ENCODE data around the gene GOLT1B.
A peak's percentile ranks its signal among the peaks of the same experiment; 100 is the strongest.
"Not testable (repeated sequence)": the region's sequence is repeated elsewhere in the genome, so short reads cannot be mapped to it uniquely, and the experiment has no call there.

GOLT1B gene, protein sequence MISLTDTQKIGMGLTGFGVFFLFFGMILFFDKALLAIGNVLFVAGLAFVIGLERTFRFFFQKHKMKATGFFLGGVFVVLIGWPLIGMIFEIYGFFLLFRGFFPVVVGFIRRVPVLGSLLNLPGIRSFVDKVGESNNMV

DNA sequence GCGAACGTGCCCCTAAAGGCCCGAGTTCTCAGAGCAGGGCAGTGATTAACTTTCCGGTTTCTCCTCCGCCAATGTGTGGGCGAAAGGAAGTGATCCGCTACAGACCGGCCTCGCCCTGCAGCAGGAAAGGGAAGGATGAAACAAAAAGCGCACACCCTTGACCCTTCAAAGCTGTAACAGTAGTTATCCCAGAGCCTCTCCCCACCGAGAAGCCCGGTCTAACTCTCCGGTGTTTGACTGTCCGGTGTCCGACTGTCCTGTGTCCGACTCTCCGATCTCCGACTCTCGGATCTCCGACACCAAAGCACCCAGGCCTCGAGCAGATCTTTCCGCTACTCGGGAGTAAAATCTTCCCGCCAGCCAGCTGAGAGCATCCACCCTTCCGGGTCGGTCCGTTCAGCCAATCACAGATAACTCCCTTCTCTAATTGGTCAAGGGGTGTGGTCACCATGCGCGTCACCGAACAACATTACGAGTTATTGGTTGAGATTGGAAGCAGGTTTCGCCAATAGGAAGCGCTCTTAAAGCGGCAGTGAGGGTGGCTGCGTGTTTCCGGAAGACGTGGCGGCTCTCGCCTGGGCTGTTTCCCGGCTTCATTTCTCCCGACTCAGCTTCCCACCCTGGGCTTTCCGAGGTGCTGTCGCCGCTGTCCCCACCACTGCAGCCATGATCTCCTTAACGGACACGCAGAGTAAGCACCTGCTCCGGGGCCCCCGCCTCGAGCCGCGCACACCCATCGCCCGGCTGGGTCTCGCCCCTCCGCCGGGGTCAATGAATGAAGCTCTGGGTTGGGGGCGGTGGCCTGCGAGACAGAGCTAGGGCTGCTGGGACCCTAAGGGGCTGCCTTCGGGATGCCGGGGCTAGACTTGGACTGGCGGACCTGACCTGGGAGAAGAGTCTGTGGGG, at the start of gene GOLT1B, which contains the start of gene RECQL:
Gene GOLT1B, plus strand, starts transcription at position 532 of the 906 bp plus-strand sequence. Its CDS starts 135 bp downstream, at position 667.
Gene RECQL, minus strand, starts transcription at position 378 of the 906 bp plus-strand sequence. CDS start 2,065 bp downstream, outside the sequence.
- FAIRE-seq = peak; percentile 86

DNA sequence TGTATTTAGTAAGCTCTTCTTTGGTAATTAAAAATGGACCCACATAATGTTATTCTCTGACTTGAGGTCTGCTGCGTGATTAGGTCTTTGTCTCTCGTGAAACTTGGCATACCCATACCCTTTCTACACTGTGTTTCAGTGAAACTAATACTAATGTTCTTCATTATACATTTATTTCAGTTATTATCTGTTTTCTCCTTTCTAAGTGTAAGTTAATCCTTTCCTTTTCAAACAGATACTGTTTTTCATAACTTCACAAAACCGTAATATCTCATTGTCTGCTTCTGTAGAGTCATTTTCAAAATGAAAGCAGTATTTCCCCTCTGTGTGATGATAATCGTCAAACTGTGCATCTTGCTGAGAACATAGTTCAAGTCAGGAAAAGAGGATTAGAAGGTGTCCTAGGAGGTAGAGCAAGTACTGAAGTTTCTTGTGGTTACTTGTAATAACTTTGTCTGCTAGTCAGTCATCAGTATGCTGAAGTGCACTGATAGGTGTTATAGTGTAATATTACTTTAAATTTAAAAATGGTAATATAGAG, 48.2 kb upstream of the GOLT1B start:
- DNase-seq (ENCODE audit: insufficient read length, low spot score) = no peak
- FAIRE-seq = no peak

More for the DNA sequence above, at the start of gene GOLT1B, which contains the start of gene RECQL:
- DNase-seq (ENCODE audit: insufficient read length, low spot score) = peak; percentile 91

DNA sequence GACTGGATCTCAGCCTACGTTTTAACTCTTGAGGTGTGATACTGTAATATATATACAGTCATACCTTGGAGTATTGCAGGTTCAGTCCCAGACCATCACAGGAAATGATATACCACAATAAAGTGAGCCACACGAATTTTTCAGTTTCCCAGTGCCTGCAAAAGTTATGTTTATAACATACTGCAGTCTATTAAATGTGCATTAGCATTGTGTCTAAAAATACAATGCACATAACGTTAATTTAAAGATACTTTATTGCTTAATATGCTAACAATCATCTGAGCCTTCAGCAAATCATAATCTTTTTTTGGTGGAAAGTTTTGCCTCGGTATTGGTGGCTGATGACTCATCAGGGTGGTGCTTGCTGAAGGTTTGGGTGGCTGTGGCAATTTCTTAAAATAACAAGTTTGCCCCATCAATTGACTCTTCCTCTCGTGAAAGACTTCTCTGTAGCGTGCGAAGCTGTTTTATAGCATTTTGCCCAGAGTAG, 45.3 kb upstream of the GOLT1B start:
- FAIRE-seq (no peak), DNase-seq (ENCODE audit: insufficient read length, low spot score) (no peak)

DNA sequence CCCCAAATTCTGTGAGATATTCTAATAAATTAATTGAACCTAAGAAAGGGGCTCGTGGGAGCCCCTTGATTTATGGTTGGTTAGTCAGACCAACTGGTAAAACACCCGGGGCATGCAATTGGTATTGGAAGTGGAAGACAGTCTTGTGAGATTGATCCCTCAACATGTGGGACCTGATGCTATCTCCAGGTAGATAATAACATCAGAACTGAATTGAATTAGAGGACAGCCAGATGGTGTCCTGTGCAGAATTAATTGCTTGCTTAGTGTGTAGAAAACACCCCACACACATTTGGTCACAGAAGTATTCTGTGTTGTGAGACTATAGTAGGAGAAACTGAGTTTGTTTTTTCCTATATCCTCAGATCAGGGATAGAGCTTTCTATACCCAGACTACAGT, 42.1 kb upstream of the GOLT1B start:
- no peak for FAIRE-seq
- DNase-seq (ENCODE audit: insufficient read length, low spot score) = no peak

DNA sequence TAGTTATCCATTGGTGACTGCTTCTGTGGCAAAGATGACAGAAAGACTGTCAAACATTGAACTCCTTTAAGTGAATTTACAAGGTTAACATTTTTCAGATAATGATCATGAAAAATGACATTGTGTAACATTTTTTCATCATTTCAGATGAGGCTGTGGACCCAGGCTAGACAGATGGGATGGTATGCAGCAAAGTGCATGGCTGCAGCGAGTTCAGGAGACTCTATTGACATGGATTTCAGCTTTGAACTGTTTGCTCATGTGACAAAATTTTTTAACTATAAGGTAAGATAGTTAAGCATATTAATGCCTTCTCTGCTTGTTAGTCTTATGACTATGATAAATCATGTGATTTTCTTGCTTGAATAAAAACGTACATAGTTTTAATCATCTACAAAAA, 34.3 kb upstream of the GOLT1B start:
- peak; percentile 49 for FAIRE-seq
- not testable (repeated sequence) for DNase-seq (ENCODE audit: insufficient read length, low spot score)

DNA sequence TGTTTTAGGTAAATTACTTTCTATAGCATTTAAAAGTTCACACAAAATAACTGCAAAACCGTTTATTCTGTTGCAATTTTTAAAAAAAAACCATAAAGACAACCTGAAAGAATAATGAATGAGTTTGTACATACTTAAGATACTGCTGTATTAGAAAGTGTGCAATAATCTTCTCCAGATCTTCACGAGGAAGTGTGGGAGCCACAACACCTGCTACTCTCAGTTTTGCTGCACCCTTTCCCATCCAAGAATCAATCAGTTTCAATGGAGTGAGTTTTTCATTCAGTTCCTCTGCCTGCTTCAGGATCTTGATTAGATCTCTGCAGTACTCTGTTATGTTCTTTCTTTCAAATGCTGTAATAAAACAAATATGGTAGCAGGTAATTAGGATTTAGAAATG, 30.3 kb upstream of the GOLT1B start:
- FAIRE-seq = no peak

DNA sequence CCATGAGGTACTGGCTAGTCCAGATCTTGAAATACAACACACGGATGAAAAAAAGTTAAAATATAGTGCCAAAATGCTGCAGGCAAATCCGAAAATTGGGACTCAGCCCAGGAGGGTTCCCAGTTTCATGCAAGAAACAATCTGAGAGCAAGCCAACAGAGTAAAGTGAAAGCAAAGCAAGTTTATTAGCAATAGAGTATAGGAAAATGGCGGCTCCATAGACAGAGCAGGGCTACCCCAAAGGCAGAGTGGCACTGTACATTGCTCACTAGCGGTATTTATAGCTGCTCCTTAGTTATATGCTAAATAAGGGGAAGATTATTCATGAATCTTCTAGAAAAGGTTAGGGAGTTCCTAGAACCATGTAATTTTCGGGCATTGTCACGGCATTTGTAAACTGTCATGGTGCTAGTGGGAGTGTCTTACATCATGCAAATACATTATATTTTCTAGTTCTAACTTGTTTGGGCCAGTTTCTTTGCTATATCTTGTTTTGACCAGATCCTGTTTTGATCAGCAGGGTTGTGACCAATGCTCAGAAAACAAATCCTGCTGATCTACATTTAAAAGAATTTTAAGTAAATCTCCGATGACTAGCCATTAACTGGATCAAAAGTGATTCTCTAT, 29.3 kb upstream of the GOLT1B start:
- no peak for FAIRE-seq
- DNase-seq (ENCODE audit: insufficient read length, low spot score) = no peak

More for the DNA sequence above, 30.3 kb upstream of the GOLT1B start:
- DNase-seq (ENCODE audit: insufficient read length, low spot score) = no peak

DNA sequence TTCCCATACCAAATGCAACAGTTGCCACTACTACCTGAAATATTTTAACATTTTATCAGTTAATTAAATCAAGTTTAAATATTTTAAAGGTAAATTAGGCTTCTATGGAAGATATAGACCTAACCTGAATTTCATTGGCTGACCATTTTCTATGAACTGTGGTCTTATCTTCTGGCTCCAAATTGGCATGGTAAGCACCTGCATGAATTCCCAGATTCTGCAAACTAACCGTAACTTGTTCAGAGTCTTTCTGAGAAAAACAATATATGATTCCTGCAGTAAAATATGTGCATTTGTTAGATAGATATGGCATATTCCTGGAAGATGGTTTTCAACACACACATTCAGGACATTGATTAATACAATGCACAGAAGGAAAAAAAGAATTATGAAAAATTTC, 26.0 kb upstream of the GOLT1B start:
- DNase-seq (ENCODE audit: insufficient read length, low spot score) = no peak
- no peak for FAIRE-seq

DNA sequence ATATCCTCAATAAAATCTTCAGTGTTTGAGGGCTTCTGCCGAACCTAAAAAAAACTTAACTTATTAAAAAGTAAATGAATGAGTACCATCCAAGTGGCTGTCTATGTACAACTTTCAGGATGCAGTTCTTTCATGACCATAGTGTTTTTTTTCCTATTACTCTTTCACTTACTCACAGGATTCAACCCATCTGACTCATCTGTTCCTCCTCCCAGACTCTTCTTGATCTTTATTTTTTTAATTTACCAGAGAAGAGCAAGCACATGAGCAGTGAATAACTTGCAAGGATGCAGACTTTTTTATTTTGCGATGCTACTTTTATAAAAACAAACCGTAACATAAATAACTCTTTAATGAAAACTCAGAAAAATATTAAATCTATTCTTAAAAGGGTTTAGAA, 24.6 kb upstream of the GOLT1B start:
- FAIRE-seq (no peak), DNase-seq (ENCODE audit: insufficient read length, low spot score) (no peak)

DNA sequence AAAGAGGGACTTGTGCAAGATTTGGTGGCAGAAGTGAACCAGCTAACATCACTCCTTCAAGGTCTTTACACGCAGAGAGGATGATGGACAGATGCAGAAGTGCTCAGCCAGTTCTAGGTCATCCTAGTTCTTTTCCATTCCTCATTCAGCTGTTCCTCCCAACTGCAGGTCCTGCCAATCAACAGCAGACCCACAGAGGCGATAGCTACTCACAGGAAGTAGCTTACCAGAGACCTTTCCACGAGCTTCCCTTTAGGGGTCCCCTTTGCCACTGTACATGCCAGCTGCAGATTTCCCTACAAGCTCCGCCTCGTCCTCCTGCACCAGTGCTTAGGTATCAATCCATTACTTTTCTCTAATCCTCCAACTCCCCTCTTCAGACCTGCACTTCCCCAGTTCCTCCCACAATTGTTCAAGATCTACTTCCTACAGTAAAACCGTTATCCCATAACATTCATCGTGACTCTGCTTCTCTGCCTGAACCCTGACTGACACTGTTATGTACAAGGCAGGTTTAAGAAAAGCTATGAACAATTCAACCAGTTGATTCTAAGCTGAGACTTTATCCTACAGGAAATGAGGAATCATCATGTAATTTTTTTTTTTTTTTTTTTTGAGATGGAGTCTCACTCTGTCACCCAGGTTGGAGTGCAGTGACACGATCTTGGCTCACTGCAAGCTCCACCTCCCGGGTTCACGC, 22.7 kb upstream of the GOLT1B start:
- no peak for DNase-seq (ENCODE audit: insufficient read length, low spot score)
- FAIRE-seq = no peak

DNA sequence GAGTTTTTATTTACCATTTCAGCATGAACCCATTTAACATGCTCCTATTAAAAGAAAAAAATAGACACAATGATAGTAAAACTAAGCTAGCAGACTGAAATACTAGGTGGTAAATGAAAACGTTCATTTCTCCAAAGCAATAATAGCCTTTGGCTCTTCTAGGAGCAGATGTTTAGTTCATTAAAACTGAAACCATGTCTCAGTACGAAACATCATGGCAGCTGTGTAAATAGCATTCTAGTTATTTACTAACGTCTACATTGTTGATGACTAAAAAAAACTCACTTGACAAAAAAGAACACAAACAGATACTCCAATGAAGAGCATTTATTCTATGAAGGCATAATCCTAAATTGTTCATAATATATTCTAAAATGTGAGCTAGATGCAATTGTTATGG, 18.1 kb upstream of the GOLT1B start:
- FAIRE-seq = no peak
- DNase-seq (ENCODE audit: insufficient read length, low spot score) = no peak

DNA sequence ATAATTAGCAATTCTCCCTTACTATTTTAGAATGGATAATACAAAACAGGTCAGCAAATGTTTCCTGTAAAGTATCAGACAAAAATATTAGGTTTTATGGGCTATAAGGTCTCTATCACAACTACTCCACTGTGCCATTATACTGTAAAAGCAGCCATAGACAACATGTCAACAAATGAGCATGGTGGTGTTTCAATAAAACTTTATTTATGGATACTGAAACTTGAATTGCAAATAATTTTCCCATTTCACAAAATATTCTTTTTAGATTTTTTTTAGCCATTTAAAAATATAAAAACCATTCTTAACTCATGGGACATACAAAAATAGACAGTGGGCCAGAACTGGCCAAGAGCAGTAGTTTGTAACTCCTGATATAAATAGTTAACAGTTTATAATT, 15.6 kb upstream of the GOLT1B start:
- DNase-seq (ENCODE audit: insufficient read length, low spot score) = no peak
- no peak for FAIRE-seq

DNA sequence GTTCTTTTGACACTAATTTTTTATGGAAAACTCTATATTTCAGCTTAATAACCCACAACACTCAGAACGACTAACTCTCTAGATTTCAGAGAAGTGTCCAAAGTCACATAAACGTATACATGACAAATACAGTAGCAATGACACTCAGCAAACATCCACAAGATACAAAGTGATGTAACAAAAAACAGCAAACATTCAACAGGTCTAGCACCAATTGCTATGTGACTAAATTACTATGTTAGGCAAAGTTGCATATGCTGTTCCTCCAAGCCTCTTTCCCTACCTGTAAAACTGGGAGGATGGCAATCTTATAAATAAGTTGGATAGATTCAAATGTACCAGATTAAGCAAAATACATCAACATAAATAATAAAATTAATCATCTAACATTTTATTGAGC, 1.8 kb upstream of the GOLT1B start:
- no peak for FAIRE-seq

DNA sequence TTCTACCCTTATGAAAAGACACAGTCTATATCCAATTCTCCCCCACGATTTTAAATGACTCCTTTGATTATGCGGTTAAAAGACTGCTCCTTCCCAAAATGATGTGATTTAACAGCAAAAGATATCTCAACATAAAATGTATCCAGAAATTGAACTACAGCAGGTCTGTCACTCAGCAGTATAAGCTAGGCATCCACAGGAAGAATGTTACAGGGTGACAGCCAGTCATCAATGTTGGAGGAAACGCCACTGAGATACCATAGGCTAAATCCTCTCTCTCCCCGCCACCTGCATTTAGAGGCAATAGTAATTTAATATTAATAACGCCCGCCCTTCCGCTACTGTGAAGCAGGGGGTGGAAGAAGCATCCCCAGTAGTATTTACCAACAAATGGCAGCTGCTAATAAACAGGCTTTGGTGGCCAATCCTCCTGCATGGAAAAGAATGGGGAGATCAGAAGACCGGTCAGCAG, 767 bp upstream of the GOLT1B start:
- DNase-seq (ENCODE audit: insufficient read length, low spot score) = no peak

More for the DNA sequence above, 1.8 kb upstream of the GOLT1B start:
- no peak for DNase-seq (ENCODE audit: insufficient read length, low spot score)

DNA sequence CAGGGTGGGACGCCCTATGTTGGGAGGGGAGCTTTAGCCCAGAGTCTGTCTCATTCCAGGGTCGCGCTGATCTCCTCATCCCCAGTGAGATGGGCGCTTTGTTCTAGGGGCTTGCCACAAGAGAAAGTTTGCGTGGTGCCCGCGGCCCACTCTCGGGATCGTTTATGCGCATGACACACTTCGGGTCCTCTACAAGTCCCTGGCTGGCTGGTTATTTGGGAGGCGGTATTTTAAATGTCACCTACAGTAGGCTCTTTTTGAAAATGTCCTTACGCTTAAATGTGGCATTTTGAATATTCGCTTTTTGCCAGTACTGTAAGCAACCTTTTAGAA, 541 bp downstream of the GOLT1B start:
- DNase-seq (ENCODE audit: insufficient read length, low spot score) (peak; percentile 12), FAIRE-seq (no peak)

More for the DNA sequence above, 767 bp upstream of the GOLT1B start:
- FAIRE-seq = no peak

DNA sequence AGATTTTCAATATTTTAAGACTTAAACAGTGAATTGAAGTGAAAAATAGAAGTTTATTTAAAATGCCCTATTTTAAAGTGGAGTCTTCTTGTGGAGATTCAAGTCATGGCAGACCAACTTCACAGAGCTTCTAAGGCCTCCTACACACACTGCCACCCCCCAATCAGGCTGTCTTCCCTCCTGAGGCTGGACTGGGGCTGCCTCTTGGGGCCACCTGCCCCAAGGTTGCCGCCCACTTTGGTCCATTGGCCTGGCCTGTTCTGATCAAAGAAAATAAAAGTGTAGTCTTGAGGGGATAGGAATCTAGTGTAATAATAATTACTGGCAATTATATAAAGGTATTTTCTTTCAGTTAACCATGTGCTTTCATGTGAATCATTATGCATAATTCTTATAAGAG, 1.3 kb downstream of the GOLT1B start:
- no peak for FAIRE-seq
- DNase-seq (ENCODE audit: insufficient read length, low spot score) = no peak

DNA sequence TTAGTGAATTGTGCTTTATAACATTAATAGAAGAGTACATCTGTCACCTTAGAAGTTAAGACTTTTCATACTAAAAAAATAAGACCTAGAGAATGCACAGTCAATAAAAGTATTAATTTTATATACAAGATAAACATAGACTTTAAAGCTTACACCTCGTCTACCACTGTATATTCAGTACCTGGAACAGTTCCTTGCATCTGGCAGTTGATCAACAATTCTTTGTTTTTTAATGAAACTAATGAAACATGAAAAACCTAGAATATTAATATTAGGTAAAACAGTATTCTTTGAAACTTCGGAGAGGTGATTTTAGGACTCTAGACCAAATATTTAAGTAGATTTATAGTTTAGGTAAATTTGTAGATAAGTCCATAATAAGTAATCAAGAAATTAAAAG, 4.3 kb downstream of the GOLT1B start:
- DNase-seq (ENCODE audit: insufficient read length, low spot score) = no peak
- no peak for FAIRE-seq

DNA sequence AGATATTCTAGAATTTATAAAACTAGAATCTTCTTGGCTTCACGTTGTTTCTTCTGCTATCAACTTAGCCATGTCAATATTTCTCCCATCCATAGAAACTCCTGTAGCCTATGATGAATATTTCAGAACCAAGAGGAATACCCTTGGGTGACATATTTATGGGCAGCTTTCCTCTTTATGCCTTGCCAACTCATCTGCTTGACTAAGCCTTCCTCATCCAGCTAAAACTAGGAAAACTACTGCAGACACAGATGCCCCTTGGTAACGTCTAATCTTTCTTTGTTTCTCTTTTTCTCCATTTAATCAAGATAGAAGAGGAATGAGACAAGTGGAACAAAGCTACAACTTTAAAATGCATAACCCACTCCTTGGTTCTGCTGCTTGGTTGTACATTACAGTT, 6.3 kb downstream of the GOLT1B start:
- FAIRE-seq = no peak

DNA sequence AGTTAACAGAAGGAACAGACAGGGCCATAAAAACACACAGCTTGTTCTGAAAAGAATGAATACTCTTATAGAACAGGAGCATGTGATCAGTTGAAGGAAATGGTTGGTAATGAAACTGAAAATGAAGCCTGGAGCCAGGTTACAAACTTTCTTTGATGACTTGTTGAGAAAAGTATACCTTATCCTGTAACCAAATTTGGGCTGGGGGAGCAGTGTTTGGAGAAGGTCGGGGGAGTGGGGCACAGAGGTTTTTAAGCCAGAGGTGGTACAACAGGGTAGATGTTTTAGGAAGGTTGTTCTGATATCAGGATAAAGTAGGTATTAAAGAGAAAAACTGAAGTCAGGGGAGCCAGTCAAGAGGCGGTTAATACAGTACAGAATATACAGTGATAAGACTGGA, 8.2 kb downstream of the GOLT1B start:
- no peak for DNase-seq (ENCODE audit: insufficient read length, low spot score)
- no peak for FAIRE-seq

More for the DNA sequence above, 6.3 kb downstream of the GOLT1B start:
- no peak for DNase-seq (ENCODE audit: insufficient read length, low spot score)

DNA sequence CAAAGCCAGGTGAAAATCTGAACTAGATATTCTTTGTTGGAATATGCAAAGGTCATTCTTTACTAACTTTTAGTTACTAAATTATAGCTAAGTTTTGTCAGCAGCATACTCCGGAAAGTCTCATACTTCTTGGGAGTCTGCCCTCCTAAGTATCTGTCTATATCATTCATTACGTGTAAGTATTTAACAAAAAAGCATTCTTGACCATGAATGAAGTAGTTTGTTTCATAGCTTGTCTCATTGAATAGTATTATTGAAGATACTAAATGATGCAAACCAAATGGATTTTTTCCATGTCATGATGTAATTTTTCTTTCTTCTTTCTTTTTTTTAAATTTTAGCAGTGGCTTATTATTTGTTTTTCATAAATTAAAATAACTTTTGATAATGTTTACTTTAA, 14.7 kb downstream of the GOLT1B start:
- no peak for DNase-seq (ENCODE audit: insufficient read length, low spot score)
- FAIRE-seq = no peak

Data from HTR-8/SVneo (cell line).